ENCODE data around the gene SNX9.
"Not testable (repeated sequence)": the region's sequence is repeated elsewhere in the genome, so short reads cannot be mapped to it uniquely, and the experiment has no call there.

Gene SNX9

DNA sequence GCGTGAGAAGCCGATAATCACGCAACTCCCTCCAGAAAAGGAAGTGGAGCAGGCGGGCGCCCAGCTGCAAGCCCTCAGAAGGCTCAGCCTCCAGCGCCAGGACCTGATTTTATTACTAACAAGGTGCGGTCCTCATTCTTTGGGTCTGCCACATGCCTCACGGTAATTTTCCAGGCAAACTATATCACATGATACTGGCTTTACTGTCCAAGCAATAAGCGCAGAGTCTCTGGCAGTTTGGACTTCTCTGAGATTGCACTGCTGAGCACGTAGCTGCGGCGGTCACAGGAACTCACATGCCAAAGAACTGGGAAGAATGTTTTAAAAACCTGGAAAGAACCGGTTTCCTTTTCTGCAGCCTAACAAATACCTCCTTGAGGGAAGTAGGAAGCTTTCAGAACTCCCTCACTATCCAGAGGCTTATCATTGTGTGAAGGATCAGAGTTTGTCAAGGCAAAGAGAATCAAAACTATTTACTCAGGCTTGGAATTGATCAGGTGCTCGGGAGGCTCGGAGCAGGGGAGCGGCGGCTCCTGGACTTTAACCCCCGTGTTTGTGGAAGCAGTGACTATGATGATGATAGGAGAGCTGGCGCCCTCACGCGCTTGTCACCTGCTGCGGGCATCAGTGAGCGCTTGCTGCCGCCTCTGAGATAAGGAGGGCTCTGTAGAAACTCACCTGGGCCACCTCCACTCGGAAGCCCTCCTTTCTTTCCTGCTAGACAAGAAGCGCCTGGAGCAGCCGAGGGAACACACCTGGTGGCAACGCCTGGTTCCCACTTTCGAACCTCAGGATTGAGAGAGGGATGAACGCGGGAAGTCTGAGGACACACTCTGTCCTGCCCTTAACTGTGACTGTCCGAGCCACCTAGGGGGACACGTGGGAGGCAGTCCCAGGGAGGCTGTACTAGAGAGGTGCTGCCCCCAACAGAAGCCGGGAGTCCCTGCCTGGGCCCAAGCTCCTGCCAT lies 131.4 kb downstream of the SNX9 start:
- DNase-seq (ENCODE audit: low spot score): no peak

DNA sequence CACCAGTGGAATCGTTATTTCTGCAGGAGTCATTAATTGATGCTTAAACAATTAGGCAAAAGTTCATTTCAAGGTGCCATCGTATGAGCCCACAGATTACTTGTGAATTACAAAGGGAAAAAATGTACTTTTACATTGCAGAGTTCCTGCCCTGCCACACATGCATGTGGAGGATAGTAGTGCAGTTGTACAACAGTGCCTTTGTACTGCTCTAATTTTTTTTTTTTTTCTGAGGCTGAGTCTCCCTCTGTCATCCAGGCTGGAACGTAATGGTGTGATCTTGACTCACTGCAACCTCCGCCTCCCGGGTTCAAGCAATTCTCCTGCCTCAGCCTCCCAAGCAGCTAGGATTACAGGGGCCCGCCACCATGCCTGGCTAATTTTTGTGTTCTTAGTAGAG lies 132.6 kb downstream of the SNX9 start:
- DNase-seq (ENCODE audit: low spot score): no peak

DNA sequence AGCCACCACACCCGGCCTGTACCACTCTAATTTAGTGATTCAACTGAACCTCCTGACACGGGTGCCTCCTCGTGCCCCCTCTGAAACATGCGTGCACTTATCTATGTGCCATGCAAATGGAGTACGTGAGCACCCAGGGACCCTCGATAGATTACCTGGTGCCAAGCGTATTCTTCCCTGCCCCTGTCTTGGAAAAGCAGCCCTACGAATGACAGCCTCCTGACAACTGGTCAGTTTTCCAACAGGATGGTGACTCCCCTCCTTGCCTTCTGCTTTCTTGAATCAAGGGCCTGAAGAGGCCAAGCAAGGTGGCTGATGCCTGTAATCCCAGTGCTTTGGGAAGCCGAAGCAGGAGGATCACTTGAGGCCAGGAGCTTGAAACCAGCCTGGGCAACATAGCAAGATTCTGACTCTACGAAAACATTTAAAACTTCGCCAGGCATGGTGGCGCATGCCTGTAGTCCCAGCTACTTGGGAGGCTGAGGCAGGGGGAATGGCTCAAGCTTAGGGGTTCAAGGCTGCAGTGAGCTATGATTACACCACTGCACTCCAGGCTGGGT lies 133.2 kb downstream of the SNX9 start:
- no peak for DNase-seq (ENCODE audit: low spot score)

DNA sequence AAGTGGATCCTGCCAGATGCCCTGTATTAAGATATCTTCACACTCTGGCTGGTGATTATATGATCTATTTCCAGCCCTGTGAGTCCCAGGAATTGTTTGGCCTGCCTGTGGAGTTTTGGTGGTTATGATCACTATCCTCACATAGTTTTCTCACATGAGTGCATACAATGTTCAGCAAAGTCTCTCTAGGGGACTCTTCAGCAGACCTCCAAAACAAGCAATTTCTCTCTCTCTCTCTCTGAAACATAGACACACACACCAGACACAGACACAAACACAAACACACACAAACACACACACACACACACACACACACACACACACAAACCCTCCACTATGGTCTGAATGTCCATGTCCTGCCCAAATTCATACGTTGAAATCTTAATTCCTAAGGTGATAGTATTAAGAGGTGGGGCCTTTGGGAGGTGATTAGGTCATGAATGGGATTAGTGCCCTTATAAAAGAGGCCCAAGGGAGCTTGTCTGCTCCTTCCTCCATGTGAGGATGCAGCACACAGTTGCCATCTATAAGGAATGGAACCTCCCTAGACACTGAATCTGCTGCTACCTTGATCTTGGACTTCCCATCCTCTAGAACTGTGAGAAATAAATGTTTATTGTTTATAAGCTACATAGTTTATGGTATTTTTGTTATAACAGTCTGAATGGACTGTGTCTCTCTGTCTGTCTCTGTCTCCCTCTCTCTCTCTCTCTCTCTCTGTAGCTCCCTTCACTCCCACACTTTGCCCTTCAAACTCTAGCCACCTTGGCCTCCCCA lies 136.6 kb downstream of the SNX9 start:
- DNase-seq (ENCODE audit: low spot score): no peak

DNA sequence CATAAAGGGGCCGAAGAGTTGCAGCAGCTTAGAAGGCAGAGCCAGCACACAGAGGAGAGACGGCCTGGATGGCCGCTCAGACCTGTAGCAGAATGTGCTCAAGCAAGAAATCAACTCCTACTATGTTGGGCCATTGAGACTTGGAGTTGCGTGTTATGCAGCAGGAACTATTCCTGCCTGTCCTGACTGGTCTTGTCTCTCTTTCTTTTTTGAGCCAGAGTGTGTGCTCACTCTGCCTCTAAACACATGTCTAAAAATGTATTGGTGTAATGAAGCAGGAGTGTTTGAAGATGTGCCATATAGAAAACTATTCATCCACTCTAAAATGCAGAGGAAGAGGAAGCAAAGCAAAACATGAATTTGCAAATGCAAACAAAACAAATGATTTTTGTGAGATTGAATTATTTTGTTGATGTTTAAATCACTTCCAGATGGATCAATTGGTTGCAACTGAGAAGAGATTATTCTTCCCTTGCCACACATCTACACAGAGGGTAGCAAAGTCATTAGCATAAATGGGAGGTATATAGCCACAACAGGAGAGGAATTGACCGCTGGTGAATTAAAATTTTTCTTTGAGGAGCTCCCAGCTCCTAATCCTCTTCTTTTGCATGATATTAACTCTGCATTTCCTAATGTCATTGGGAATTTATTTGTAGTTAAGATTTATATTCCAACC lies 138.2 kb downstream of the SNX9 start:
- DNase-seq (ENCODE audit: low spot score): no peak

DNA sequence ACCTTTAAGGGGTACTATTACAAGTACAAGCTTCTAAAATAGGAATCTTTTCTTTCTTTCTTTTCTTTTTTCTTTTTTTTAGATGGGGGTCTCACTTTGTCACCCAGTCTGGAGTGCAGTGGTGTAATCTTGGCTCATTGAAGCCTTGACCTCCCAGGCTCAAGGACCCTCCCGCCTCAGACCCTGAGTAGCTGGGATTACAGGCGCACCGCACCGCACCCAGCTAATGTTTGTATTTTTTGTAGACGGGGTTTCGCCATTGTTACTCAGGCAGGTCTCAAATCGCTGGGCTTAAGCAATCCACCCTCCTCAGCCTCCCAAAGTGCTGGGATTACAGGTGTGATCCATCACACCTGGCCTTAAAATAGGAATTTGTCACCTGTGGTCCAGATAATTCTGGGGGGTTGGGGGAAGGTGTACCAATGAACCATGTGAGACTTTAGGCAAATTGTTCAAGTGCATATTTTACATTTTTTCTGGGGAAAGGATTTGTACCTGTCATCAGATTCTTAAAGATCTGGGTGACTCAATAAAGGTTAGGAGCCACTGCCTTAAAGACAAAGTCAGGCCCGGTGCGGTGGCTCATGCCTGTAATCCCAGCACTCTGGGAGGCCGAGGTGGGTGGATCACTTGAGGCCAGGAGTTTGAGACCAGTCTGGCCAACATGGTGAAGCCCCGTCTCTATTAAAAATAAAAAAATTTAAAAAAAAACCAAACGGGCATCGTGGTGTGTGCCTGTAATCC lies 139.0 kb downstream of the SNX9 start:
- DNase-seq (ENCODE audit: low spot score): no peak

DNA sequence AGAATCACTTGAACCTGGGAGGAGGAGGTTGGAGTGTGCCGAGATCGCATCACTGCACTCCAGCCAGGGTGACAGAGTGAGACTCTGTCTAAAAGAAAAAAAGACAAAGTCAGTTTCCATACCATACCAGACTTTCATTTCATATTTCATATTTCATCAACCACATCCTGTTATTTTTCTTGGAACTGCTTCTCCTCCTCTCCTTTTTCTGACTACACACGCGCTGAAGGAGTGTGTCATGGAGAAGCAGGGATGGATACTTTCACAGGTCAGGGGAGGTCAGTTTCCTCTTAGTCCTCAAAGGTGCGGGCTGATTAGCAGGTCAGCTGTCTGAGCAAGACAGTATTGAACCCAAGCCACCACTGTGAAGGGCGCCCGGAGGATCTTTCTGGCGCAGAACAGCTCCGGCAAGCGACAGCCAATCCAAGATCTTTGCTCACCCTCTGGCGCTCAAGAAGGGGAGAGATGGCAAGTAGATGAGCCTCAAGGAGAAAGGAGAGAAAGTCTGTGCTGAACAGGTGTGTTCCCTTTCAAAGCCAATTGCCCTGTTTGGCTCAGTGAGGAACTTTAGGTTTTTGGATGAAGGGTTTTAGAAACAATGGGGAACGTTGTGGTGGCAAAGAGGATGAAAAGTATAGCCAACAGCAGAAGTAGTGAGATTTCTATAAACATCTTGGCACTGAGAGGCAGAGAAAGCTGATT lies 139.7 kb downstream of the SNX9 start:
- DNase-seq (ENCODE audit: low spot score): no peak

DNA sequence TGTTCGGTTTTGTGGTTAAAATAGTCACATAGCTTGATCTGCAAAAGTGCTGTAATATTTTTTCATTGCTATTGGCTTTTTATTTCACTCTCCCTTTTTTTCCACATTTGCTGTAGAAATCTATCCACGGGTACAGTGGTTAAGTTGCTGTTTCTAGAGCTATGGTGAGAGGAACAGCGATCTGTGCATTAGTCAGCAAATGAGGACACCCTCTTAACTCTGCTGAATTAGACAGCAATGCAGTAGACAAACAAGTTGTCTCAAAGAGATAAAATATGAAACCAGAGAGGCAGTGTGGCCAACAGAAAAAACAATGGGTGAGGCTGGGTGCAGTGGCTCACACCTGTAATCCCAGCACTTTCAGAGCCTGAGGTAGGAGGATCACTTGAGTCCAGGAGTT lies 141.1 kb downstream of the SNX9 start:
- DNase-seq (ENCODE audit: low spot score): no peak

DNA sequence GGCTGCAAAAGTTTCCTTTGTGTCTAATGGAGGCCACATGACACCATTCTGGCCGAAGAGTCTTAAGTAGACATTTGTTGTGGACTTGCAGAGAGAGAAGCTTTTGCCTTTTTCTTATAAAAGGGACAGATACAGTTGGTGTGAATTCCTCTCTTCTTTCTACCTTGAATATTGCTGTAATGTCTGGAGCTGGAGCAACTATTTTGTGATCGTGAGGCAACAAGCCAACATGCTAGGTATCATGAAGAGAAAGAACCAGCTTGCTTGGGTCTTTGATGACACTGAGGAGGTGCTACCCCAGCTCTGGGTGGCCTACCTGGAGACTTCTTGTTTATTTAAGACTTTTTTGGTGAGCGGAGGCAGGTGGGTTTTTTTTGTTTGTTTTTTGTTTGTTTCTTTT lies 142.3 kb downstream of the SNX9 start:
- no peak for DNase-seq (ENCODE audit: low spot score)

DNA sequence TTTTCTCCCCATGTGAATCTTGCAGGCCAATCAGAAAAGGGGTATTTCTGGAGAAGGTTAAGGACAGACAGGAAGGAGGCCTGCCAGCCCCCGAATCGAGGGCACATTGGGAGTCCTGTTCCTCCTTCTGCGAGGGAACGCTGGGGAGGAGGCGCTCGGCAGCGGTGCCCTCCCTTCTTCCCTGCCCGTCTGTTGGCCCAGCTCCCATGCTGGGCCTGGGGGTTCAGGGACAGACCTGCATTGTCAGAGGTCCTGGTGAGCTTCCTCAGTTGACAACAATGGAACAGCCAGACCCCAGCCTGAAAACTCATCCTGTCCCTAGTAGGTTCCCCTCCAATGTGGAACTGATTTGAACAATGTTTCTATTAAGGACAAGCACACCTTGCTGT lies 143.5 kb downstream of the SNX9 start:
- no peak for DNase-seq (ENCODE audit: low spot score)

DNA sequence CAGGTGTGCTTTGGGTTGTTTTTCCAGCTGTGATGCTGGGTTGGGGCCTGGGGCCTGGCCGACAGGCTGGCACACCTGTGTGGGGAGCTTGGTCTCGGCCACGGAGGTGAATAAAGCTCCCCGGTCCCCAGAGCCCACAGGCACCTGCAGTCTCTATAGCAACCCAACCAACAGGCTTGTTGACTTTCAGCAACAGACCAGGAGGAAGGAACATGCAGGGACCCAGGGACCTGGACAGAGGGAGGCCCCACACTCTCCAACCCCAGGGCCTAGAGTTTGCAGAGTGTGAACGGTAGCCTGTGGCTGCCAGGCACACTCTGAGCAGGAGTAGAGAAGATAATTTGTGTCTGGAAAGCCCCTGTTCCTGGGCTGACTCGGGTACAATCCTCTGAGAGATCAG lies 144.0 kb downstream of the SNX9 start:
- no peak for DNase-seq (ENCODE audit: low spot score)

DNA sequence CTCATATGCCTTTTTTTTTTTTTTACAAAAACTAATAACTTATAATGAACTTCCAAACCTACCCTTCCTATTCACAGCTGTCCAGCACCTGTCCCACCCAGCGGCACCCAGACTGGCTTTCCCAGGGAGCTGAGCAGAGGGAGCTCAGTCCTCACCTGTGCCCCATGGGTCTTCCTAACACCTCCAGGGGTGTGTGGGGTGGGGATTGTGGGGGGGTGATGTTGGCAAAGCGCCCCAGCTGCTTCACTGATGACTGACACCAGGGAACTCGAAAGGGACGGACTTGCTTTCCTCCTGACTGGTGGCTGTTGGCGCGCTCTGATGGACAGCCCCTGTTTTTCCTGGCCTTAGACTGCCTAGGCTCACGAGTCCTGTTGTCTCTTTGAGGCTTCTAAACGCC lies 144.4 kb downstream of the SNX9 start:
- DNase-seq (ENCODE audit: low spot score): no peak

DNA sequence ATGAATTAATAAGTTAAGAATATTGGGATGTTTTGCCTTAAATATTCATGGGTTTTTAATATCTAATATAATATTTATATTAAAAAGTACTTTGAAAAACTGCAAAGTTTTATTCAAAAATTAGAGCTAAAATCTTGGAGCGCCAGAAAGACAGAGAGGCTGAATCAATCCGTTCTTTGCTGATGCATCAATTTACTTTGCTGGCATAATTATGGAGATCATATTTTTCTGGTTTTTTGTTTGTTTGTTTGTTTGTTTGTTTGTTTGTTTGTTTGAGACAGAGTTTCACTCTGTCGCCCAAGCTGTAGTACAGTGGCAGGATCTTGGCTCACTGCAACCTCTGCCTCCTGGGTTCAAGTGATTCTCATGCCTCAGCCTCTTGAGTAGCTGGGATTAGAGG lies 149.1 kb downstream of the SNX9 start:
- DNase-seq (ENCODE audit: low spot score): not testable (repeated sequence)

DNA sequence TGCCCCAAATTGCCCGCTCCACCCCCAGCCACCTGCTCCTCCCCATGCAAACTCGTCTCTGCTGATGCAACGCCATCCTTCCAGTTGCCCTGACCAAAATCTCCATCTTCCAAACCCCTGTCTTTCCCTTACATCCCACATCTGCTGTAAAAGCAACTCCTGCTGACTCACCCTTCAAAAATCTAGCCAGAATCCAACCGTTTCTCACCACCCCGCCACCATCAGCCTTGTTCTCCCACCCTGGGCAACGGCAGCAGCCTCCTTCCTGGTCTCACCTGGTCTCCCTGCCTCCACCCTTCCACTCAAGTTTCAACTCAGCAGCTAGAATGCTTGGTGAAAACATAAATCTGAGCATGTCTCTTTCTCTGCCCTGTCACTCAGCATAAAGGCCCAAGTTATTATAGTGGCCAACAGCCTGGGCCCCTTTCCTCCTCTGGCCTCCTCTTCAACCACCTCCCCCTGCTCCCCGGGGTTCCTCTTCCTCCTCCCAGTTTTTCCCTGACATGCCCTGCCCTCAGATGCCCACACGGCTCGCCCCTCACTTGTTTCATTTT lies 151.4 kb downstream of the SNX9 start:
- DNase-seq (ENCODE audit: low spot score): no peak

DNA sequence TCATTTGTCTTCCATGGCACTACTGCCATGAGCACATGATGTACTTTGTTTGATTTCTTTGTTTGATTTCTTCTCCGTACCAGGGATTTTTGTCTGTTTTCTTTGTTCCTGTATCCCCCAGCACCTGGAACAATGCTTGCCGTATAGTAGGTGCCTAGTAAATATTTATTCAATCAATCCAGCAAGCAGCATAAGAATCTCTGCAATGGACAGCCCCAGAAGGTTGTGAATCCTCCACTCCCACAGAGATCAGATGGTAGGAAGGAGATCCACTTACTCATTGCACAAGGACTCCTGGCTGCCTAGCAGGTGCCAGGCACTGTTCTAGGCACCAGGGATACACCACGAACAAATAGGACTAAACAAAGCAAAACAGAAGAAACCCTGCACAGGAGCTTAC lies 151.9 kb downstream of the SNX9 start:
- DNase-seq (ENCODE audit: low spot score): no peak

DNA sequence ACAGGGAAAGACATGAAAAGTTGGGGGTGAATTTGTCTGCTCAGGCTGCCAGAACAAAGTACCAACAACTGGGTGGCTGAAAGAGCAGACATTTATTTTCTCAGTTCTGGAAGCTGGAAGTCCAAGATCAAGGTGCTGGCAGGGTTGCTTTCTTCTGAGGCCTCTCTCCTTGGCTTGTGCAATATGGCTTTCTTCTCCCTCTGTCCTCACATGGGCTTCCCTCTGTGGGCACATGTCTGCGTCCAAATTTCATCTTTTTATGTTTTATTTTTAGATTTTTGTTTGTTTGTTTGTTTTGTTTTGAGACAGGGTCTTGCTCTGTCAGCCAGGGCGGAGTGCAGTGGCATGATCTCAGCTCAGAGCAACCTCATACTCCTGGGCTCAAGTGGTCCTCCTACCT lies 152.4 kb downstream of the SNX9 start:
- no peak for DNase-seq (ENCODE audit: low spot score)

DNA sequence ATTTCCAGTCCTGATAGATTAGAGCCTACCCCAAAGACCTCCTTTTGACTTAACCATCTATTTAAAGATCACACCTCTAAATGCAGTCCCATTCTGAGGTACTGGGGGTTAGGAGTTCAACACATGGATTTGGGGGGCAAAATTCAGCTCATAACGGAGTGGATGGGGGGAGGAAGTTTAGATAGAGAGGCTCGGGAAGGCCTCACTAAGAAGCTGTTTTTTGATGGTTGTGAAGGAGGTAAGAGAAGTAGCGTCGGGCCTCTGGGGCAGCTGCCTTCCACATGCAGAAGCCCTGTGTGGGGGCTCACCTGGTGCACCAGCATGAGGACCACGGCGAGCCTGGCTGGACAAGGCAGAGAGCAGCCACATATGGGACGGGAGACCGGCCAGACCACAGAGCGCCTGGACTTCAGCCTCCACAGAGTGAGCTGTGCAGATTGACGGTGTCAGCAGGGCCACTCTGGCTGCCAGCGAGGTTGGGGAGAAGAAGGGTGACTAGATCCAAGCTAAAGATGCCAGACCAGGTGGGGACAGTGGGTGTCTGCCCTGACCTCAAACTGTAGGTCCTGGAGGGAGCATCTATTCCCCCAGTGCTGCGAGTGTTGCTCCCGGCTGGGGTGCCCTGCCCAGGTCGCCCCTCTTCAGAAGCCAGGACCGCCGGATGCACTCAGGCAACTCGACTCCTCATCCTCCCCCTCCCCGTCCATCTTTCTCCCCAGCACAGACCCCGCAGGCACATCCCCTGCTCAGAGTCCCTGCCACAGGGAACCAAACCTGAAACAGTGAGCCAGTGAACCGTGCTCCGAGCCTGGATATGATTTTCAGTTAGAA lies 153.5 kb downstream of the SNX9 start:
- DNase-seq (ENCODE audit: low spot score): no peak

DNA sequence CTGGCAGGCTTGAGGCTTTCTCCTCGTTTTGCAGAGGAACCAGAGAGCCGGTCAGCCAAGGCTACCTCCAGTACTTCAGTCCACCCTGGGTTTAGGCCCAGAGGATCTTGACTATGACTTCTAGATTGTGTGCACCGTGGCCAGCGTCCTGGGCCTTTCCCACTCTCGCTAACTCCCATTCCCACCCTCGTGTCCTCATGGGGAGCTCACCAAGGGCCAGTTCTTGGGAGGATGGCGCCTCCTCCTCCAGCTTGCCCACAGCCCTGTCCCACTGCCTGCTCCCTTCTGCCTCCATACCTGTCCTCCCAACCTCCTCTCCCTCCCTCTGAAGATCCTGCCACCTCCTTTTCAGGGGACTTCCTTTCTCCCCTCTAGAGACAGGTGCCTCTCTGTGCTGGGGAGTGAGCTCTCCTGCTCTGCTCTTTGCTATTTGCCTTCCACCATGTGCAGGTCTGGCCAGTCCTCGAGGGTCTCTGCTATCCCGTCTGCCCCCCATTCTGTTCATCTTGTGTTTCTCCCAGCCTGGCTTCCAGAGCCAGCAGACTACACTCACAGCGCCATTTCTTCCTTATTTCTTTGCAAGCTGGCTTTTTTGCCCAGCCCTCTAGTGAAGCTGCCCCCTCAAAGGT lies 154.2 kb downstream of the SNX9 start:
- no peak for DNase-seq (ENCODE audit: low spot score)

DNA sequence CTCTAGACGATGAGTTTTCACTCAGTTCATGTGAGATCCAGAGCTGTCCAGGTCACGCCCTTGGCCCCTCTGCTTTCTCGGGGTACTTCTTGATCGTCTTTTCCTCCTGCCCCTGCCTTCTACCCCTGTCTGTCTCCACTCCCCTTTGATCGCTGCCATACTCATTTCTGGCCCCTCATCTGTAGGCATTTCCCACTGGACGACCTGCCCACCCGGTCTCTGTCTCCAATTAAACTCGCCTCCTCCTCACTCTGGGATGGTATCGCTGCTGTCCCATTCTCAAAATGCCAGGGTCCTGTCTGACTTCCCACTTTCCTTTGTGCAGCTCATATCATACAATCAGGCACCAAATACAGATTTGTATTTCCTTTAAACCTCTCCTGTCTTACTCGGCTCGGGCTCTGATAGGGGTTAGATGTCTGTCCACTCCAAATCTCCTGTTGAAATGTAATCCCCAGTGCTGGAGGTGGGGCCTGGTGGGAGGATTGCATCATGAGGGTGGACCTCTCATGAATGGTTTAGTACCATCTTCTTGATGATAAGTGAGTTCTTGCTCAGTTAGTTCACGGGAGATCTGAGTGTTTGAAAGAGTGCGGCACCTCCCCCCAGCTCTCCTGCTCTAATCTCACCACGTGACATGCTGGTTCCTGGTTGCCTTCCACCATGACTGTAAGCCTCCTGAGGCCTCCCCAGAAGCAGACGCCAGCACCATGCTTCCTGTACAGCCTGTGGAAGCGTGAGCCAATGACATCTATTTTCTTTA lies 155.2 kb downstream of the SNX9 start:
- no peak for DNase-seq (ENCODE audit: low spot score)

All from kidney capillary endothelial cell (primary cell).